SU-DHL-6 (cell line): ENCODE measurements around the gene SYT5.

Source experiments
- H2AFZ ChIP-seq: fragments of 200-600 bp; sonication (generic); 2 replicates; pipeline ENCODE4 v1.6.1; 2014; ENCODE audit warnings: low read depth, mild to moderate bottlenecking, moderate library complexity, mixed read lengths, antibody characterized with exemption, low read length; ENCODE audit not compliant: severe bottlenecking
- H3F3A ChIP-seq: fragments of 200-600 bp; shearing (Covaris generic); 2 replicates; pipeline ENCODE4 v1.6.0; 2016; ENCODE audit warnings: antibody characterized with exemption, mild to moderate bottlenecking; ENCODE audit not compliant: insufficient read depth
- H3K27ac ChIP-seq: fragments of 200-600 bp; sonication (generic); 2 replicates; pipeline ENCODE4 v1.5.1; 2016; ENCODE audit warnings: low read depth, mild to moderate bottlenecking, low read length, moderate library complexity, mixed read lengths
- H3K27me3 ChIP-seq: fragments of 200-600 bp; sonication (generic), shearing (Covaris generic); 2 replicates; pipeline ENCODE4 v1.6.0; 2014; ENCODE audit warnings: mild to moderate bottlenecking, low read length
- H3K36me3 ChIP-seq: fragments of 200-600 bp; sonication (generic); 2 replicates; pipeline ENCODE4 v1.6.1; 2014; ENCODE audit warnings: mild to moderate bottlenecking, low read length, mixed read lengths
- H3K4me2 ChIP-seq: fragments of 300-600, 200-600 bp; shearing (Covaris generic), sonication (generic); 2 replicates; pipeline ENCODE4 v1.6.0; 2014; ENCODE audit warnings: low read length, low read depth, mild to moderate bottlenecking; ENCODE audit not compliant: poor library complexity, severe bottlenecking
- H3K4me3 ChIP-seq: fragments of 200-600 bp; sonication (generic); 2 replicates; pipeline ENCODE4 v1.5.1; 2014; ENCODE audit warnings: antibody characterized with exemption, low read length, mild to moderate bottlenecking, mixed read lengths; ENCODE audit not compliant: insufficient read depth, poor library complexity, severe bottlenecking
- H3K79me2 ChIP-seq: fragments of 200-600 bp; sonication (generic); 2 replicates; pipeline ENCODE4 v1.6.1; 2014; ENCODE audit warnings: mild to moderate bottlenecking, low read length, moderate library complexity; ENCODE audit not compliant: insufficient read depth
- H3K9ac ChIP-seq: fragments of 200-600 bp; sonication (generic); 2 replicates; pipeline ENCODE4 v1.7.0; 2014; ENCODE audit warnings: mild to moderate bottlenecking, low read length
- H3K9me2 ChIP-seq: fragments of 200-600 bp; sonication (generic); replicated peaks from 2 replicates; pipeline ENCODE4 v1.6.1; 2014; ENCODE audit warnings: low read length; ENCODE audit not compliant: insufficient read depth
- H3K9me3 ChIP-seq: fragments of 200-600 bp; sonication (generic); 2 replicates; pipeline ENCODE4 v1.6.1; 2014; ENCODE audit warnings: low read length, mixed read lengths; ENCODE audit not compliant: insufficient read depth
- H4K20me1 ChIP-seq: fragments of 200-600 bp; sonication (generic); 2 replicates; pipeline ENCODE4 v1.6.1; 2014; ENCODE audit warnings: low read depth, mild to moderate bottlenecking, antibody characterized with exemption, low read length, moderate library complexity, mixed read lengths
- CTCF ChIP-seq: fragments of 200-600 bp; sonication (generic); IDR thresholded peaks from one replicate; pipeline ENCODE4 v1.5.1; 2017; ENCODE audit warnings: antibody characterized with exemption, mild to moderate bottlenecking, low read length, moderate library complexity; ENCODE audit not compliant: insufficient read depth, poor library complexity, severe bottlenecking
- EZH2phosphoT487 ChIP-seq: fragments of 200-600 bp; sonication (generic), shearing (Covaris generic); conservative IDR thresholded peaks from 2 replicates; pipeline ENCODE4 v1.6.1; 2018; ENCODE audit warnings: mild to moderate bottlenecking, antibody characterized with exemption, low read length, moderate library complexity, mixed read lengths

Gene SYT5

GRCh38 chr19:55158848-55159749 is 21.0 kb downstream of the SYT5 start:
- no peak overlapping the region for H3K4me2 ChIP-seq

GRCh38 chr19:55158423-55158822 is 21.7 kb downstream of the SYT5 start:
- no peaks in the 10 kb centered on the region for H3K36me3 ChIP-seq
- H3K27ac ChIP-seq, result no peak overlapping the region
- H3K9ac ChIP-seq, result no peak overlapping the region
- no peak overlapping the region for H3K4me2 ChIP-seq
- peaks cover 3% of the 10 kb centered on the region; the same call in 1 of the 2 replicates for H3F3A ChIP-seq
- no peaks in the 10 kb centered on the region for H3K9me3 ChIP-seq
- no peaks in the 10 kb centered on the region for H3K27me3 ChIP-seq
- no peaks in the 10 kb centered on the region for H3K79me2 ChIP-seq
- H3K4me3 ChIP-seq, result no peak overlapping the region
- no peaks in the 10 kb centered on the region for H4K20me1 ChIP-seq
- TF ChIP-seq CTCF (no peak), EZH2phosphoT487 (no peak)
- H3K9me2 ChIP-seq, result no peaks in the 10 kb centered on the region
- no peak overlapping the region for H2AFZ ChIP-seq

More at GRCh38 chr19:55158848-55159749, 21.0 kb downstream of the SYT5 start:
- H3K9me3 ChIP-seq, result no peaks in the 10 kb centered on the region
- no peaks in the 10 kb centered on the region for H3K27me3 ChIP-seq
- H3K36me3 ChIP-seq, result no peaks in the 10 kb centered on the region
- no peak overlapping the region for H3K4me3 ChIP-seq
- H3K79me2 ChIP-seq, result no peaks in the 10 kb centered on the region
- TF ChIP-seq CTCF, result no peak
- no peak for TF ChIP-seq EZH2phosphoT487
- no peak overlapping the region for H3K9ac ChIP-seq
- H2AFZ ChIP-seq, result no peak overlapping the region
- H4K20me1 ChIP-seq, result no peaks in the 10 kb centered on the region
- 0 out of 2 replicates have a peak, but pooled peaks cover 3% of the 10 kb centered on the region for H3F3A ChIP-seq
- H3K9me2 ChIP-seq, result no peaks in the 10 kb centered on the region
- no peak overlapping the region for H3K27ac ChIP-seq

- Histone ChIP-seq H3K9me2 (no peaks in the 10 kb centered on the region), H3K27ac (no peak within 1 kb of the TSS), H3K27me3 (no peaks in the 10 kb centered on the region), H2AFZ (no peak within 1 kb of the TSS), H4K20me1 (no peaks in the 10 kb centered on the region), H3K9me3 (no peaks in the 10 kb centered on the region), H3K4me2 (no peak within 1 kb of the TSS), H3K79me2 (no peaks in the 10 kb centered on the region), H3K36me3 (no peaks in the 10 kb centered on the region), H3K4me3 (no peak within 1 kb of the TSS), H3K9ac (no peak within 1 kb of the TSS), H3F3A (peaks cover 1% of the 10 kb centered on the region; the same call in 1 of the 2 replicates)
- no peak for TF ChIP-seq EZH2phosphoT487
- TF ChIP-seq CTCF, result no peak
Measured at GRCh38 chr19:55157064-55157908, 22.8 kb downstream of the SYT5 start, which contains the start of gene TNNI3. Gene TNNI3 (minus strand): TSS chr19:55157732. CDS start chr19:55157589, 143 bp downstream.
